Activated CD8-positive, alpha-beta memory T cell treated with anti-CD3 and anti-CD28 coated beads, Interleukin-2, amount 50 U/mL, for 24 hours (primary cell): Measurements from ENCODE around the gene NLRP5.
"Not testable (repeated sequence)": the region's sequence is repeated elsewhere in the genome, so short reads cannot be mapped to it uniquely, and the experiment has no call there.

ENCODE experiments used
- DNase-seq: peaks from one replicate; pipeline ENCODE4 v3.0.0-alpha.2; 2020; ENCODE audit errors: extremely low read depth

Gene NLRP5

GRCh38 chr19:56098731-56099568 lies 112.4 kb downstream of the NLRP5 start:
- no peak for DNase-seq

- no peak for DNase-seq
These were observed 113.3 kb downstream of the NLRP5 start for GRCh38 chr19:56099638-56100539.

GRCh38 chr19:56101095-56101494 lies 114.5 kb downstream of the NLRP5 start:
- no peak for DNase-seq

- no peak for DNase-seq
These were observed 115.4 kb downstream of the NLRP5 start for GRCh38 chr19:56101746-56102535.

GRCh38 chr19:56103027-56103614 lies 116.5 kb downstream of the NLRP5 start:
- no peak for DNase-seq

- no peak for DNase-seq
These were observed 117.8 kb downstream of the NLRP5 start for GRCh38 chr19:56104423-56104822.

- DNase-seq, result no peak
These were observed 118.6 kb downstream of the NLRP5 start for GRCh38 chr19:56105090-56105701.

GRCh38 chr19:56105831-56106396 lies 119.3 kb downstream of the NLRP5 start:
- DNase-seq, result not testable (repeated sequence)

- no peak for DNase-seq
These were observed 119.8 kb downstream of the NLRP5 start for GRCh38 chr19:56106397-56106849.

GRCh38 chr19:56106993-56107392 lies 120.4 kb downstream of the NLRP5 start:
- DNase-seq, result no peak

GRCh38 chr19:56107626-56108351 lies 121.2 kb downstream of the NLRP5 start:
- DNase-seq, result no peak

- DNase-seq, result no peak
These were observed 122.0 kb downstream of the NLRP5 start for GRCh38 chr19:56108447-56109195.

- DNase-seq, result no peak
These were observed 122.7 kb downstream of the NLRP5 start for GRCh38 chr19:56109226-56109625.

GRCh38 chr19:56110515-56111448 lies 124.2 kb downstream of the NLRP5 start:
- no peak for DNase-seq
